Liver (tissue), 9 donors: ENCODE data around the gene OR4D10. TPM values are rescaled to one million over a fixed set of nuclear protein-coding genes. Genes with fewer than 3 reads are reported as not detected.

Experiments used
- DNase-seq: peaks from one replicate; pipeline ENCODE4 v3.0.0-alpha.2; 2017; ENCODE audit warnings: low spot score
- H3K27ac ChIP-seq, 2 donors: one replicate each; pipeline ENCODE4 v1.7.0; 2013; ENCODE audit warnings: inconsistent platforms in 2 of 2, low read length in 2 of 2, control low read depth in 1 of 2, low read depth in 1 of 2, mild to moderate bottlenecking in 1 of 2
- H3K27me3 ChIP-seq, 4 donors: one replicate each; pipeline versions ENCODE4 v1.6.1 to v1.7.0; 2013; ENCODE audit warnings: low read length in 3 of 4, inconsistent platforms in 1 of 4, mild to moderate bottlenecking in 1 of 4, moderate library complexity in 1 of 4; ENCODE audit not compliant: control insufficient read depth in 4 of 4, insufficient read depth in 4 of 4
- H3K36me3 ChIP-seq, 4 donors: one replicate each; pipeline versions ENCODE4 v1.6.1 to v1.7.0; 2013; ENCODE audit warnings: low read length in 3 of 4, mild to moderate bottlenecking in 3 of 4, low read depth in 1 of 4, moderate library complexity in 1 of 4; ENCODE audit not compliant: control insufficient read depth in 4 of 4, insufficient read depth in 3 of 4
- H3K4me1 ChIP-seq, 4 donors: one replicate each; pipeline versions ENCODE4 v1.6.1 to v1.7.0; 2013; ENCODE audit warnings: low read length in 3 of 4, mild to moderate bottlenecking in 3 of 4, moderate library complexity in 1 of 4; ENCODE audit not compliant: control insufficient read depth in 4 of 4, insufficient read depth in 4 of 4
- H3K4me3 ChIP-seq, 3 donors: one replicate each; pipeline versions ENCODE4 v1.6.1 to v1.7.0; 2013; ENCODE audit warnings: low read length in 3 of 3, control low read depth in 1 of 3, low read depth in 1 of 3, mild to moderate bottlenecking in 1 of 3
- H3K9ac ChIP-seq, 2 donors: one replicate each; pipeline ENCODE4 v1.7.0; 2013; ENCODE audit warnings: low read length in 2 of 2, mild to moderate bottlenecking in 2 of 2, moderate library complexity in 2 of 2, control low read depth in 1 of 2, low read depth in 1 of 2
- H3K9me3 ChIP-seq, 4 donors: one replicate each; pipeline versions ENCODE4 v1.6.1 to v1.7.0; 2013; ENCODE audit warnings: low read length in 3 of 4; ENCODE audit not compliant: control insufficient read depth in 4 of 4
- EGR1 ChIP-seq, 2 donors: IDR thresholded peaks; 2 replicates each; pipeline ENCODE4 v1.6.1; 2016 to 2018; ENCODE audit warnings: antibody characterized with exemption in 2 of 2, low read depth in 2 of 2
- FOXA1 ChIP-seq: IDR thresholded peaks from 2 replicates; pipeline ENCODE4 v1.6.1; 2016; ENCODE audit warnings: antibody characterized with exemption
- FOXA2 ChIP-seq: IDR thresholded peaks from 2 replicates; pipeline ENCODE4 v1.6.1; 2016; ENCODE audit warnings: antibody characterized with exemption
- HNF4A ChIP-seq, 2 donors: conservative IDR thresholded peaks; 2 replicates each; pipeline ENCODE4 v1.6.1; 2016; ENCODE audit warnings: antibody characterized with exemption in 2 of 2, mild to moderate bottlenecking in 2 of 2
- HNF4G ChIP-seq: IDR thresholded peaks from 2 replicates; pipeline ENCODE4 v1.6.1; 2016; ENCODE audit warnings: antibody characterized with exemption
- JUND ChIP-seq, 2 donors: IDR thresholded peaks; 2 replicates each; pipeline ENCODE4 v1.6.1; 2016; ENCODE audit warnings: antibody characterized with exemption in 2 of 2
- MAX ChIP-seq: IDR thresholded peaks from 2 replicates; pipeline ENCODE4 v1.6.1; 2016; ENCODE audit warnings: antibody characterized with exemption
- RAD21 ChIP-seq, 2 donors: IDR thresholded peaks; 2 replicates each; pipeline ENCODE4 v1.6.1; 2016; ENCODE audit warnings: antibody characterized with exemption in 2 of 2, mild to moderate bottlenecking in 2 of 2
- REST ChIP-seq: IDR thresholded peaks from 2 replicates; pipeline ENCODE4 v1.6.1; 2016; ENCODE audit warnings: antibody characterized with exemption, mild to moderate bottlenecking
- RXRA ChIP-seq, 2 donors: IDR thresholded peaks; 2 replicates each; pipeline ENCODE4 v1.6.1; 2017 to 2018; ENCODE audit warnings: antibody characterized with exemption in 2 of 2, mild to moderate bottlenecking in 1 of 2
- SP1 ChIP-seq: IDR thresholded peaks from 2 replicates; pipeline ENCODE4 v1.6.1; 2018; ENCODE audit warnings: antibody characterized with exemption, mild to moderate bottlenecking
- TAF1 ChIP-seq: conservative IDR thresholded peaks from 2 replicates; pipeline ENCODE4 v1.6.1; 2016; ENCODE audit warnings: antibody characterized with exemption, mild to moderate bottlenecking
- YY1 ChIP-seq: IDR thresholded peaks from 2 replicates; pipeline ENCODE4 v1.6.1; 2016; ENCODE audit warnings: antibody characterized with exemption, mild to moderate bottlenecking
- ZBTB33 ChIP-seq: IDR thresholded peaks from 2 replicates; pipeline ENCODE4 v1.6.1; 2016; ENCODE audit warnings: antibody characterized with exemption
- WGBS: extraction: QIAGEN DNeasy Blood & Tissue Kit; methylation state at CpG from one replicate; pipeline ENCODE4 v1.1.7; 2013; 5-methylcytosine and 5-hydroxymethylcytosine counted together
- polyA plus RNA-seq, 2 donors: library from polyadenylated mRNA; stranded (reverse) in 1 of 2; unstranded in 1 of 2; fragments of 200-250 nt in 1 of 2; fragments of >200 nt in 1 of 2; fragmentation: Nextera tagmentation in 1 of 2; extraction: Ambion mirVana in 1 of 2; gene quantifications; one replicate each; pipeline versions ENCODE4 v1.2.1 to v1.2.3, GENCODE V29; 2013 to 2015
- total RNA-seq, 2 donors: library from RNA; depleted of rRNA; stranded (reverse); fragments of >200 nt; gene quantifications; one replicate each; pipeline ENCODE4 v1.2.3, GENCODE V29; 2014
- TF ChIP-seq, protein P1 (sequence below): fragments of 150-350 bp; IDR thresholded peaks from 2 replicates; pipeline ENCODE4 v1.5.1; 2017; ENCODE audit warnings: improper control_type of control experiment, low read depth, low read length; ENCODE audit not compliant: missing input control
- TF ChIP-seq, protein P2 (sequence below): IDR thresholded peaks from 2 replicates; pipeline ENCODE4 v1.6.1; 2016; ENCODE audit warnings: antibody characterized with exemption
- donor health status: healthy.
- donor health status: healthy.
- donor health status: healthy.
- donor health status: healthy.
- donor health status: healthy.

OR4D10 gene
- total and polyA plus RNA-seq, 4 donors, result not detected

DNA sequence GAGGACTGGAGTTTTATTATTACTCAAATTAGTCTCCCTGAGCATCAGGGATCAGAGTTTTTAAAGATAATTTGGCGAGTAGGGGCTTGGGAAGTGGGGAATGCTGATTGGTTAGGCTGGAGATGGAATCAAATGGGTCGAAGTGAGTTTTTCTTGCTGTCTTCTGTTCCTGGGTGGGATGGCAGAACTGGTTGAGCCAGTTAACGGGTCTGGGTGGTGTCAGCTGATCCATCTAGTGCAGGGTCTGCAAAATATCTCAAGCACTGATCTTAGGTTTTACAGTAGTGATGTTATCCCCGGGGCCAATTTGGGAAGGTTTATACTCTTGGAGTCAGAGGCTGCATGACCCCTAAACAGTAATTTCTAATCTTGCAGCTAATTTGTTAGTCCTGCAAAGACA lies 48.0 kb upstream of the OR4D10 start:
- H3K36me3 ChIP-seq, result no peaks in the 10 kb centered on the region
- H3K4me3 ChIP-seq, result no peak overlapping the region
- WGBS, result 82% methylated on average over 4 of the region's 4 CpGs
- H3K4me1 ChIP-seq, result no peaks in the 10 kb centered on the region
- no peaks in the 10 kb centered on the region for H3K27me3 ChIP-seq
- no peak overlapping the region for H3K27ac ChIP-seq
- no peaks in the 10 kb centered on the region for H3K9me3 ChIP-seq
- H3K9ac ChIP-seq, result no peak overlapping the region
- no peak for TF ChIP-seq EGR1 (IDR thresholded peaks at IDR 0.05; ENCODE audit: low read depth in 2 of 2)
- TF ChIP-seq JUND (IDR thresholded peaks at IDR 0.05), result no peak
- TF ChIP-seq ZBTB33, result no peak
- TF ChIP-seq SP1, result no peak
- no peak for TF ChIP-seq YY1
- DNase-seq, result no peak

DNA sequence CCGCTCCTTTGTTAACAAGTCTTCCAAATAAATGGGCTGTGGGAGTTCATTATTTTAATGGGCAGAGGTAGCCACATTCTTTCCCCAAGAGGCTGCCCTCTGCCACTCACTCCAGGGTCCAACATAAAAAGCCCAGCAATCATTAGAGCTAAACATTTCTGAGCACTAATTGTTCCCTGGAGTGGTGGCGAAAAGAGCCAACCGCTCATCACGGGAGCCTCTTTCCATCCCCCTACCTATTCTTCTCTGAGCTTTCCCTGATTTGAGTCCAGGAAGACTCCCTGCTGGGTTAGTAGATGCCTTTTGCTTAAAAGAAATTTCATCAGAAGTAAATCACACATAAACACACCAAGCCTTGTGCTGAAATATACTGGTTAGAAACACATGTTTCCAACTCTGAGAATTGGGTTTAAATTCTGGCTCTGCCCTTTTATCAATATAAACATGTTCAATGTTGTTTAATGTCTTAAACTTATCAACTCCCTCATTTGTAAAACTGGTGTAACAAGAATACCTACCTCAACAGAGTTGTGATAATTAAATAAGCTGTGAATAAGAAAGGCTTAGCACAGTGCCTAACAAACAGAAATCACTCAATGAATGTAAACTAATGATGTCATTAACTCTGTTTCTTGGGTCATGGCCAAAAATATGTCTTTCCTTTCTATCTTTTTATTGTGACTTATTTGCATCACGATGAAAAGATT lies 46.6 kb upstream of the OR4D10 start, which contains the start of gene OR5A2:
Gene OR5A2 (minus strand): TSS at position 53 of the 707 bp plus-strand sequence. CDS start 3,460 bp downstream, outside the sequence.
- no peak for DNase-seq
- WGBS, result 88% methylated on average over 5 of the region's 5 CpGs
- H3K36me3 ChIP-seq, result no peaks in the 10 kb centered on the region
- H3K9ac ChIP-seq, result no peak within 1 kb of the TSS
- H3K27me3 ChIP-seq, result no peaks in the 10 kb centered on the region
- TF ChIP-seq JUND (IDR thresholded peaks at IDR 0.05) (no peak), RXRA (IDR thresholded peaks at IDR 0.05) (no peak), ZBTB33 (no peak), EGR1 (IDR thresholded peaks at IDR 0.05; ENCODE audit: low read depth in 2 of 2) (no peak), TAF1 (no peak), HNF4G (no peak)
- TF ChIP-seq, protein P1, sequence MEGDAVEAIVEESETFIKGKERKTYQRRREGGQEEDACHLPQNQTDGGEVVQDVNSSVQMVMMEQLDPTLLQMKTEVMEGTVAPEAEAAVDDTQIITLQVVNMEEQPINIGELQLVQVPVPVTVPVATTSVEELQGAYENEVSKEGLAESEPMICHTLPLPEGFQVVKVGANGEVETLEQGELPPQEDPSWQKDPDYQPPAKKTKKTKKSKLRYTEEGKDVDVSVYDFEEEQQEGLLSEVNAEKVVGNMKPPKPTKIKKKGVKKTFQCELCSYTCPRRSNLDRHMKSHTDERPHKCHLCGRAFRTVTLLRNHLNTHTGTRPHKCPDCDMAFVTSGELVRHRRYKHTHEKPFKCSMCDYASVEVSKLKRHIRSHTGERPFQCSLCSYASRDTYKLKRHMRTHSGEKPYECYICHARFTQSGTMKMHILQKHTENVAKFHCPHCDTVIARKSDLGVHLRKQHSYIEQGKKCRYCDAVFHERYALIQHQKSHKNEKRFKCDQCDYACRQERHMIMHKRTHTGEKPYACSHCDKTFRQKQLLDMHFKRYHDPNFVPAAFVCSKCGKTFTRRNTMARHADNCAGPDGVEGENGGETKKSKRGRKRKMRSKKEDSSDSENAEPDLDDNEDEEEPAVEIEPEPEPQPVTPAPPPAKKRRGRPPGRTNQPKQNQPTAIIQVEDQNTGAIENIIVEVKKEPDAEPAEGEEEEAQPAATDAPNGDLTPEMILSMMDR, result no peak
- no peak within 1 kb of the TSS for H3K27ac ChIP-seq
- no peak within 1 kb of the TSS for H3K4me3 ChIP-seq
- H3K9me3 ChIP-seq, result no peaks in the 10 kb centered on the region
- no peaks in the 10 kb centered on the region for H3K4me1 ChIP-seq

GRCh38 chr11:59427068-59427382 lies 46.1 kb upstream of the OR4D10 start:
- no peaks in the 10 kb centered on the region for H3K4me1 ChIP-seq
- H3K9me3 ChIP-seq, result no peaks in the 10 kb centered on the region
- no peak overlapping the region for H3K27ac ChIP-seq
- DNase-seq, result no peak
- H3K27me3 ChIP-seq, result no peaks in the 10 kb centered on the region
- no peaks in the 10 kb centered on the region for H3K36me3 ChIP-seq
- no peak overlapping the region for H3K4me3 ChIP-seq
- H3K9ac ChIP-seq, result no peak overlapping the region
- no peak for TF ChIP-seq EGR1 (IDR thresholded peaks at IDR 0.05; ENCODE audit: low read depth in 2 of 2)
- TF ChIP-seq HNF4A (conservative IDR thresholded peaks at IDR 0.05), result no peak
- TF ChIP-seq, protein P2, sequence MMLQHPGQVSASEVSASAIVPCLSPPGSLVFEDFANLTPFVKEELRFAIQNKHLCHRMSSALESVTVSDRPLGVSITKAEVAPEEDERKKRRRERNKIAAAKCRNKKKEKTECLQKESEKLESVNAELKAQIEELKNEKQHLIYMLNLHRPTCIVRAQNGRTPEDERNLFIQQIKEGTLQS, result no peak
- no peak for TF ChIP-seq REST
- TF ChIP-seq RAD21 (IDR thresholded peaks at IDR 0.05), result no peak
- no peak for TF ChIP-seq HNF4G
- TF ChIP-seq ZBTB33, result no peak
- no peak for TF ChIP-seq FOXA1
- no peak for TF ChIP-seq FOXA2
- no peak for TF ChIP-seq MAX
